Ishikawa (cell line): Measurements from ENCODE around the gene LYZL1.

Experiments used
- CEBPB ChIP-seq: IDR thresholded peaks from 2 replicates; pipeline ENCODE4 v1.6.1; 2012
- CREB1 ChIP-seq: IDR thresholded peaks from 2 replicates; pipeline ENCODE4 v1.6.1; 2012; ENCODE audit warnings: low read depth
- EGR1 ChIP-seq: IDR thresholded peaks from 2 replicates; pipeline ENCODE4 v1.6.1; 2012
- EP300 ChIP-seq: IDR thresholded peaks from 2 replicates; pipeline ENCODE4 v1.6.1; 2012; ENCODE audit warnings: borderline replicate concordance
- FOXM1 ChIP-seq: IDR thresholded peaks from 2 replicates; pipeline ENCODE4 v1.6.1; 2012; ENCODE audit warnings: low read depth, borderline replicate concordance
- MAX ChIP-seq: IDR thresholded peaks from 2 replicates; pipeline ENCODE4 v1.6.1; 2012
- NFIC ChIP-seq: IDR thresholded peaks from 2 replicates; pipeline ENCODE4 v1.6.1; 2012
- RAD21 ChIP-seq: IDR thresholded peaks from 2 replicates; pipeline ENCODE4 v1.6.1; 2012; ENCODE audit warnings: low read depth
- TAF1 ChIP-seq: IDR thresholded peaks from 2 replicates; pipeline ENCODE4 v1.6.1; 2012; ENCODE audit warnings: low read depth, mild to moderate bottlenecking
- TCF12 ChIP-seq: IDR thresholded peaks from 2 replicates; pipeline ENCODE4 v1.6.1; 2012; ENCODE audit warnings: low read depth
- TEAD4 ChIP-seq: IDR thresholded peaks from 2 replicates; pipeline ENCODE4 v1.6.1; 2012
- YY1 ChIP-seq: IDR thresholded peaks from 2 replicates; pipeline ENCODE4 v1.6.1; 2012; ENCODE audit warnings: low read depth
- ZBTB7A ChIP-seq: IDR thresholded peaks from 2 replicates; pipeline ENCODE4 v1.6.1; 2012; ENCODE audit warnings: low read depth
- TF ChIP-seq, protein P1 (sequence below): IDR thresholded peaks from 2 replicates; pipeline ENCODE4 v1.6.1; 2012
- TF ChIP-seq, protein P2 (sequence below): IDR thresholded peaks from 2 replicates; pipeline ENCODE4 v1.6.1; 2012; ENCODE audit warnings: low read depth, mild to moderate bottlenecking

The LYZL1 gene

GRCh38 chr10:29327746-29328102 lies 38.9 kb downstream of the LYZL1 start:
- no peak for TF ChIP-seq NFIC
- TF ChIP-seq ZBTB7A, result no peak
- no peak for TF ChIP-seq RAD21
- TF ChIP-seq, protein P1, sequence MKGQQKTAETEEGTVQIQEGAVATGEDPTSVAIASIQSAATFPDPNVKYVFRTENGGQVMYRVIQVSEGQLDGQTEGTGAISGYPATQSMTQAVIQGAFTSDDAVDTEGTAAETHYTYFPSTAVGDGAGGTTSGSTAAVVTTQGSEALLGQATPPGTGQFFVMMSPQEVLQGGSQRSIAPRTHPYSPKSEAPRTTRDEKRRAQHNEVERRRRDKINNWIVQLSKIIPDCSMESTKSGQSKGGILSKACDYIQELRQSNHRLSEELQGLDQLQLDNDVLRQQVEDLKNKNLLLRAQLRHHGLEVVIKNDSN, result no peak
- no peak for TF ChIP-seq EP300

DNA sequence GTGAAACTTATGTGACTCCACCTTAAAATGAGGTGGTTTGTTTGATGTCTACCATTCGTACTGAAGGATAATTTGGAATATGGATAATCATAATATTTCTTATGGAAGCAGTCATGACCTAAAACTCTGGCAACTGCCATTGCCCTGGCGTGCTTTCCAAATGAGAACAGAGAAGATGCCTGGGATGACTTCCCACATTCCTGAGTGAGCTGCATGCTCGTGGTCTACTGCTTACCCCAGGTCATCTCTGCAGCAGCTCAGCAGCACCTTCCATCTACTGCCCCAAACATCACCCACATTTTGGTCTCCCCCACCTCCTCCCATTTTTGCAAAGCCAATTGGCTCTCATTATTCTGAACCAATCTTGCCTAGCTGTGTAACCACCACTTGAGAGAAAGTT lies 40.1 kb downstream of the LYZL1 start:
- no peak for TF ChIP-seq ZBTB7A
- TF ChIP-seq RAD21, result no peak
- no peak for TF ChIP-seq TCF12
- TF ChIP-seq CREB1, result no peak
- no peak for TF ChIP-seq MAX
- no peak for TF ChIP-seq TEAD4
- no peak for TF ChIP-seq CEBPB
- TF ChIP-seq TAF1, result no peak
- TF ChIP-seq EGR1, result no peak
- TF ChIP-seq, protein P2, sequence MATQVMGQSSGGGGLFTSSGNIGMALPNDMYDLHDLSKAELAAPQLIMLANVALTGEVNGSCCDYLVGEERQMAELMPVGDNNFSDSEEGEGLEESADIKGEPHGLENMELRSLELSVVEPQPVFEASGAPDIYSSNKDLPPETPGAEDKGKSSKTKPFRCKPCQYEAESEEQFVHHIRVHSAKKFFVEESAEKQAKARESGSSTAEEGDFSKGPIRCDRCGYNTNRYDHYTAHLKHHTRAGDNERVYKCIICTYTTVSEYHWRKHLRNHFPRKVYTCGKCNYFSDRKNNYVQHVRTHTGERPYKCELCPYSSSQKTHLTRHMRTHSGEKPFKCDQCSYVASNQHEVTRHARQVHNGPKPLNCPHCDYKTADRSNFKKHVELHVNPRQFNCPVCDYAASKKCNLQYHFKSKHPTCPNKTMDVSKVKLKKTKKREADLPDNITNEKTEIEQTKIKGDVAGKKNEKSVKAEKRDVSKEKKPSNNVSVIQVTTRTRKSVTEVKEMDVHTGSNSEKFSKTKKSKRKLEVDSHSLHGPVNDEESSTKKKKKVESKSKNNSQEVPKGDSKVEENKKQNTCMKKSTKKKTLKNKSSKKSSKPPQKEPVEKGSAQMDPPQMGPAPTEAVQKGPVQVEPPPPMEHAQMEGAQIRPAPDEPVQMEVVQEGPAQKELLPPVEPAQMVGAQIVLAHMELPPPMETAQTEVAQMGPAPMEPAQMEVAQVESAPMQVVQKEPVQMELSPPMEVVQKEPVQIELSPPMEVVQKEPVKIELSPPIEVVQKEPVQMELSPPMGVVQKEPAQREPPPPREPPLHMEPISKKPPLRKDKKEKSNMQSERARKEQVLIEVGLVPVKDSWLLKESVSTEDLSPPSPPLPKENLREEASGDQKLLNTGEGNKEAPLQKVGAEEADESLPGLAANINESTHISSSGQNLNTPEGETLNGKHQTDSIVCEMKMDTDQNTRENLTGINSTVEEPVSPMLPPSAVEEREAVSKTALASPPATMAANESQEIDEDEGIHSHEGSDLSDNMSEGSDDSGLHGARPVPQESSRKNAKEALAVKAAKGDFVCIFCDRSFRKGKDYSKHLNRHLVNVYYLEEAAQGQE, result no peak
- TF ChIP-seq FOXM1, result no peak
- TF ChIP-seq, protein P1, result no peak
- no peak for TF ChIP-seq EP300

- no peak for TF ChIP-seq RAD21
- no peak for TF ChIP-seq EGR1
- no peak for TF ChIP-seq TCF12
- TF ChIP-seq ZBTB7A, result no peak
- no peak for TF ChIP-seq TEAD4
- TF ChIP-seq FOXM1, result no peak
- TF ChIP-seq EP300, result no peak
- TF ChIP-seq YY1, result no peak
- TF ChIP-seq CEBPB, result no peak
- no peak for TF ChIP-seq NFIC
- TF ChIP-seq MAX, result no peak
- TF ChIP-seq CREB1, result no peak
- TF ChIP-seq TAF1, result no peak
These were observed 40.5 kb downstream of the LYZL1 start for GRCh38 chr10:29329420-29329819.

- no peak for TF ChIP-seq MAX
- no peak for TF ChIP-seq CREB1
- no peak for TF ChIP-seq EP300
- TF ChIP-seq ZBTB7A, result no peak
- no peak for TF ChIP-seq RAD21
- TF ChIP-seq, protein P2, result no peak
- TF ChIP-seq TCF12, result no peak
- TF ChIP-seq FOXM1, result no peak
- no peak for TF ChIP-seq CEBPB
- TF ChIP-seq TAF1, result no peak
- TF ChIP-seq YY1, result no peak
These were observed 43.3 kb downstream of the LYZL1 start for GRCh38 chr10:29332061-29332760.

DNA sequence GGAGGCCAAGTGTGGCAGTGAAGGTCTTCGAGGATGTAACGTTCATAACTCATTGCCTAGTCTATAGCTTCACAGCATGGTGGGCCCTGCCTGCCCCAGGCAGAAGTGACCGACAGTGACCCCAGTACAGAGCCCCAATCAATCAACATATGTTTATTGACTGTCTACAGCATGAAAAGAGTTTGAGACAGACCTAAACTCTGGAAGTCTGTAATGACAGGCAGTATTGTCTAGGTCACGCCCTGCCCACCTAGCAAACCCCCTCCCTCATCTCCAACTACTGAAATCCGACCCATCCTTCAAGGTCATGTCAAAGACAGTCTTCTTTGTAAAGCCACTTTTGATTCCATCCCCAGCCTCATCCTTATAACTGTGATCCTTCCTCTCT lies 43.9 kb downstream of the LYZL1 start:
- TF ChIP-seq EP300 (no peak), FOXM1 (no peak), TEAD4 (no peak), ZBTB7A (no peak), YY1 (no peak), CEBPB (no peak), CREB1 (no peak), TCF12 (no peak), NFIC (no peak), EGR1 (no peak), TAF1 (no peak), MAX (no peak), RAD21 (no peak)
- TF ChIP-seq, protein P1, result no peak
- TF ChIP-seq, protein P2, result no peak
